Kidney (tissue), 14 donors: ENCODE measurements around the gene EML6. TPM values are rescaled to one million over a fixed set of nuclear protein-coding genes. Genes with fewer than 3 reads are reported as not detected.
A peak's percentile ranks its signal among the peaks of the same experiment; 100 is the strongest.

Experiments used
- DNase-seq, 5 donors: peaks; one replicate each; pipeline ENCODE4 v3.0.0-alpha.2; 2013 to 2020
- FAIRE-seq: peaks from 2 replicates; lab custom pipeline; 2012; peaks lifted over from hg19 to GRCh38; lab: Jason Lieb, UNC
- H3K27ac ChIP-seq, 2 donors: one replicate each; pipeline ENCODE4 v1.7.0; 2013; ENCODE audit warnings: low read depth in 2 of 2, low read length in 2 of 2, inconsistent platforms in 1 of 2
- H3K27me3 ChIP-seq: one replicate; pipeline ENCODE4 v1.7.1; 2013; ENCODE audit warnings: low read length, inconsistent platforms; ENCODE audit not compliant: control insufficient read depth, insufficient read depth
- H3K36me3 ChIP-seq, 3 donors: one replicate each; pipeline versions ENCODE4 v1.7.0 to v1.7.1; 2013; ENCODE audit warnings: low read length in 3 of 3, control low read depth in 1 of 3, inconsistent platforms in 1 of 3; ENCODE audit not compliant: insufficient read depth in 3 of 3, control insufficient read depth in 2 of 3
- H3K4me1 ChIP-seq, 3 donors: one replicate each; pipeline versions ENCODE4 v1.7.0 to v1.7.1; 2013; ENCODE audit warnings: low read length in 3 of 3, inconsistent platforms in 1 of 3, low read depth in 1 of 3; ENCODE audit not compliant: control insufficient read depth in 2 of 3, insufficient read depth in 2 of 3
- H3K4me3 ChIP-seq, 3 donors: one replicate each; pipeline versions ENCODE4 v1.7.0 to v1.8.1; 2013; ENCODE audit warnings: low read length in 3 of 3, control low read depth in 1 of 3, inconsistent platforms in 1 of 3
- H3K9ac ChIP-seq, 3 donors: one replicate each; pipeline versions ENCODE4 v1.7.0 to v1.7.1; 2013; ENCODE audit warnings: low read length in 3 of 3, control low read depth in 1 of 3, inconsistent platforms in 1 of 3
- H3K9me3 ChIP-seq, 3 donors: one replicate each; pipeline versions ENCODE4 v1.7.0 to v1.7.1; 2013; ENCODE audit warnings: low read length in 3 of 3, control low read depth in 1 of 3, inconsistent platforms in 1 of 3; ENCODE audit not compliant: control insufficient read depth in 2 of 3, insufficient read depth in 1 of 3
- CTCF ChIP-seq: IDR thresholded peaks from 3 replicates; pipeline ENCODE4 v1.5.1; 2012; ENCODE audit warnings: mild to moderate bottlenecking, moderate library complexity, borderline replicate concordance; ENCODE audit not compliant: insufficient read depth; ENCODE audit errors: extremely low read depth
- intact Hi-C: fragments of 100-400 bp; cut with DNase I; formaldehyde crosslinking; loops from one replicate; pipeline ENCODE4 v1.11.1; 2022
- polyA plus RNA-seq: library from polyadenylated mRNA; stranded (reverse); fragments of 350-450 nt; fragmentation: Illumina TruSeq; extraction: RNeasy Lipid Tissue Mini Kit (QIAGEN cat#74804); gene quantifications from one replicate; pipeline ENCODE4 v1.2.3, GENCODE V29; 2014; ENCODE audit warnings: low read depth, low replicate concordance; ENCODE audit not compliant: insufficient read depth
- total RNA-seq: library from RNA; stranded (reverse); fragmentation: NEBNext Ultra II Directional; extraction: Animal tissue kit (Norgen Biotek cat#: 25700); gene quantifications from one replicate; pipeline ENCODE4 v1.2.1, GENCODE V29; 2021
- donor health status: control.
- donor health status: control.
- donor health status: control.
- donor health status: control.
- donor health status: control.
- donor health status: DM: yes; HTN: yes; CAD: no.
- donor health status: Normal renal cell carcinoma (clear cell type).

Gene EML6
- total and polyA plus RNA-seq, 2 donors from 2014 or later: 1.7 to 3.1 TPM

DNA sequence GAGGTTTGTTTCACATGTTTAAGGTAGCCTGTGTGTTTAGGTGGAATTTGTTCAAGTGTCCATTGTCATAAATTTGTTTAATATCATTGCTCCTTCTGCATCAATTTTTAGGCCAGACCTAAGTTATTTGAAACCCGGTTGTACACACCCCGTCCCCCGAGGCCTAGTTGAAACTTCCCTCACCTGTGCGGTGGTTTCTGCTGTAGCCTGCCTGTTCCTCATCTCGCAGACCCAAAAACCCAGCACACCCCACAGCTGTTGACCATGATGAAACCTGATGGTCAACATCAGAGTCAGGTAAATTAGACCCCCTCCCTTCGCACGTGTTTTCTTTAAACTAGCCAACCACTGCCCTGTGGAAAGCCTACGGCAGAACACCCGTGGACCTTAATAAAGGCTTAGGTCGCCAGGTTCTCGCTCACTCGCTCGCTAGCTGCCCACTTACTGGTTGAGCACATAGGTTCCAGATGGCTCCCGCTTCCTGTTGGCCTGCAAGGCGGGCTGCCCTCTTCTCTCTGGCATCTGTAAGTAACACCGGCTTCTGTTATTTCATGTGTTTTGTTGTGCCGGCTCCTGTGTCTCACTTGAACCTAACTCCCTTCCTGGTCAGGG lies 64.4 kb downstream of the EML6 start:
- H3K27ac ChIP-seq: no peak overlapping the region
- no peak for TF ChIP-seq CTCF
- H3K4me1 ChIP-seq: no peaks in the 10 kb centered on the region
- no peaks in the 10 kb centered on the region for H3K27me3 ChIP-seq
- FAIRE-seq (no peak), DNase-seq (no peak)
- intact Hi-C loops: no loop called here
- no peaks in the 10 kb centered on the region for H3K36me3 ChIP-seq
- no peak overlapping the region for H3K4me3 ChIP-seq
- no peak overlapping the region for H3K9ac ChIP-seq
- H3K9me3 ChIP-seq: no peaks in the 10 kb centered on the region

GRCh38 chr2:54789878-54790277 lies 66.4 kb downstream of the EML6 start:
- H3K27me3 ChIP-seq: no peaks in the 10 kb centered on the region
- TF ChIP-seq CTCF: no peak

DNA sequence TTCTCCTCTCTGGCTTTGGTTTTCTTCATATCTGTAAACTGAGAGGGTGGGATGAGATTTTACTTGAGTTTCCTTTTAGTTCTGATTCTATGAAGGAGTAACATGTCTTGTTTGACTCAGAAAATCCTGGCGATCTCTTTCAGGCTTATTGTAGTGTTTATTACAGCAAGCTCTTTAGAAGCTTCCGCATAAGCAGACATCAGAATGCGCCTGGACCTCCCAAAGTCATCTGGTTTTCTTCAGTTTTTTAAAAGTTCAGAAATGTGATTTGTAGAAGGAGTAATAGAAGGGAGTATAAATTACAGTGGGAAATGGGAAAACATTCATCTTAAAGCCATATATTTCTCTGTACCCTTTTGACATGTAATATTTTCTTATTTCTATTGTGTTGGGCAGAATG lies 68.4 kb downstream of the EML6 start:
- Histone ChIP-seq H3K27ac (no peak overlapping the region), H3K9me3 (no peaks in the 10 kb centered on the region), H3K4me3 (no peak overlapping the region), H3K27me3 (no peaks in the 10 kb centered on the region), H3K36me3 (no peaks in the 10 kb centered on the region), H3K9ac (no peak overlapping the region), H3K4me1 (no peaks in the 10 kb centered on the region)
- DNase-seq: peak in 2 of 5 donors; percentile 27 to 55
- intact Hi-C loops: no loop called here
- FAIRE-seq: no peak
- TF ChIP-seq CTCF: no peak

More at GRCh38 chr2:54789878-54790277, 66.4 kb downstream of the EML6 start:
- no peak overlapping the region for H3K9ac ChIP-seq
- no peak overlapping the region for H3K4me3 ChIP-seq
- no peaks in the 10 kb centered on the region for H3K4me1 ChIP-seq
- DNase-seq (no peak), FAIRE-seq (no peak)
- intact Hi-C loops: no loop called here
- H3K27ac ChIP-seq: no peak overlapping the region
- no peaks in the 10 kb centered on the region for H3K36me3 ChIP-seq
- H3K9me3 ChIP-seq: no peaks in the 10 kb centered on the region

- DNase-seq (no peak), FAIRE-seq (no peak)
- no peak overlapping the region for H3K9ac ChIP-seq
- H3K36me3 ChIP-seq: no peaks in the 10 kb centered on the region
- intact Hi-C loops: no loop called here
- H3K4me1 ChIP-seq: no peaks in the 10 kb centered on the region
- no peak overlapping the region for H3K4me3 ChIP-seq
- no peaks in the 10 kb centered on the region for H3K9me3 ChIP-seq
- no peak overlapping the region for H3K27ac ChIP-seq
- H3K27me3 ChIP-seq: no peaks in the 10 kb centered on the region
- TF ChIP-seq CTCF: no peak
Observed at GRCh38 chr2:54797307-54797706, 73.8 kb downstream of the EML6 start.
